Cardiac fibroblast (primary cell): ENCODE data around the gene SLC26A3.

ENCODE experiments used
- DNase-seq, 2 donors: peaks; one replicate each; pipeline versions ENCODE4 v3.0.0 to v3.0.0-alpha.2; 2010; ENCODE audit warnings: low read depth in 2 of 2
- H3K4me3 ChIP-seq, 2 donors: replicated peaks in 1 of 2; 1 replicate in 1 of 2; 2 replicates in 1 of 2; pipeline ENCODE4 v1.5.1; 2011; ENCODE audit warnings: low read depth in 2 of 2, low read length in 2 of 2, mild to moderate bottlenecking in 2 of 2, moderate library complexity in 1 of 2
- CTCF ChIP-seq: IDR thresholded peaks from one replicate; pipeline ENCODE4 v1.5.1; 2011; ENCODE audit warnings: low read depth, mild to moderate bottlenecking, low read length, inconsistent platforms

The SLC26A3 gene

GRCh38 chr7:107783648-107784047 is 19.4 kb downstream of the SLC26A3 start:
- no peak for TF ChIP-seq CTCF
- no peak overlapping the region for H3K4me3 ChIP-seq

GRCh38 chr7:107782374-107782773 is 20.6 kb downstream of the SLC26A3 start:
- DNase-seq, result no peak
- TF ChIP-seq CTCF, result no peak

More at GRCh38 chr7:107783648-107784047, 19.4 kb downstream of the SLC26A3 start:
- DNase-seq, result no peak

GRCh38 chr7:107779647-107780099 is 23.4 kb downstream of the SLC26A3 start:
- H3K4me3 ChIP-seq, result no peak overlapping the region
- TF ChIP-seq CTCF, result no peak
- DNase-seq, result peak in 1 of 2 donors; percentile 3

More at GRCh38 chr7:107782374-107782773, 20.6 kb downstream of the SLC26A3 start:
- H3K4me3 ChIP-seq, result no peak overlapping the region

- no peak for DNase-seq
- no peak overlapping the region for H3K4me3 ChIP-seq
- TF ChIP-seq CTCF, result no peak
These were observed 24.7 kb downstream of the SLC26A3 start for GRCh38 chr7:107778283-107778682.

- no peak for DNase-seq
- no peak for TF ChIP-seq CTCF
- no peak overlapping the region for H3K4me3 ChIP-seq
These were observed 25.3 kb downstream of the SLC26A3 start for GRCh38 chr7:107777702-107778101.

- no peak for TF ChIP-seq CTCF
- DNase-seq, result no peak
- no peak overlapping the region for H3K4me3 ChIP-seq
These were observed 30.0 kb downstream of the SLC26A3 start for GRCh38 chr7:107773027-107773426.

GRCh38 chr7:107768263-107768662 is 34.8 kb downstream of the SLC26A3 start:
- no peak for TF ChIP-seq CTCF
- DNase-seq, result no peak
- no peak overlapping the region for H3K4me3 ChIP-seq
